ENCODE data around the gene NANP.
"Not testable (repeated sequence)": the region's sequence is repeated elsewhere in the genome, so short reads cannot be mapped to it uniquely, and the experiment has no call there.

The NANP gene

DNA sequence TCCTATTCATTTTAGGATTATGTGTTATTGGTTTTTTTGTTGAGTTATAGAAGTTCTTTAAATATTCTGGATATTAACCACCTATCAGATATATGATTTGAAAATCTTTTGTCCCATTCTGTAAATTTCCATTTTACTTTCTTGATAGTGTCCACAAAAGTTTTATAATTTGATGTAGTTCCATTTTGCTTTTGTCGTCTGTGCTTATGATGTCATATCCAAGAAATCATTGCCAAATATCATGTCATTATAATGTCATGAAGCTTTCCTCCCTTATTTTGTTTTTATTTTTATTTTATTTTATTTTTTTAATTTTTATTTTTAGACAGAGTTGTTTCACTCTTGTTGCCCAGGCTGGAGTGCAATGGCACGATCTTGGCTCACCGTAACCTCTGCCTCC lies 21.0 kb upstream of the NANP start:
- no peak for DNase-seq (ENCODE audit: low spot score)
- TF ChIP-seq, protein P1, sequence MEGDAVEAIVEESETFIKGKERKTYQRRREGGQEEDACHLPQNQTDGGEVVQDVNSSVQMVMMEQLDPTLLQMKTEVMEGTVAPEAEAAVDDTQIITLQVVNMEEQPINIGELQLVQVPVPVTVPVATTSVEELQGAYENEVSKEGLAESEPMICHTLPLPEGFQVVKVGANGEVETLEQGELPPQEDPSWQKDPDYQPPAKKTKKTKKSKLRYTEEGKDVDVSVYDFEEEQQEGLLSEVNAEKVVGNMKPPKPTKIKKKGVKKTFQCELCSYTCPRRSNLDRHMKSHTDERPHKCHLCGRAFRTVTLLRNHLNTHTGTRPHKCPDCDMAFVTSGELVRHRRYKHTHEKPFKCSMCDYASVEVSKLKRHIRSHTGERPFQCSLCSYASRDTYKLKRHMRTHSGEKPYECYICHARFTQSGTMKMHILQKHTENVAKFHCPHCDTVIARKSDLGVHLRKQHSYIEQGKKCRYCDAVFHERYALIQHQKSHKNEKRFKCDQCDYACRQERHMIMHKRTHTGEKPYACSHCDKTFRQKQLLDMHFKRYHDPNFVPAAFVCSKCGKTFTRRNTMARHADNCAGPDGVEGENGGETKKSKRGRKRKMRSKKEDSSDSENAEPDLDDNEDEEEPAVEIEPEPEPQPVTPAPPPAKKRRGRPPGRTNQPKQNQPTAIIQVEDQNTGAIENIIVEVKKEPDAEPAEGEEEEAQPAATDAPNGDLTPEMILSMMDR (IDR thresholded peaks at IDR 0.05; ENCODE audit: borderline replicate concordance, control extremely low read depth, extremely low read depth, insufficient read depth, missing control alignments) = no peak
- in situ Hi-C loops (cut with MboI; ENCODE audit: low sequenced_read_pairs, unreplicated experiment) = no loop called here

DNA sequence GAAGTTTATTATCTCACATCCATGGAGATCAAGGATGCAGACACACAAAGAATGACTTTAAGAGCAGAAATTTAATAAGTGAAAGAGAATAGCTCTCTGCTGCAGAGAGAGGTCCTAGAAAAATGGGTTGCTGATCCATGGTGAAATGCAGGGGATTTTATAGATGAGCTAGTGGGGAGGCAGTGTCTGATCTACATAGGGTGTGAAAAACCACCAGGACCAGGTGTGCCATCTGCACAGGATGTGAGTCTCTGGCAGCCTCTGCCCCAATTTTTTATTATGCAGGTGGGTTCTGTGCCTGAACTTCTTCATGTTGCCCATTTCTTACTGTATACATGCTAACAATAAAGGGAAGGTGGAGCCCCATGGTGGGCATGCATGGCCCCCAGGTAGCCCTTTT lies 19.9 kb upstream of the NANP start:
- TF ChIP-seq, protein P1 (IDR thresholded peaks at IDR 0.05; ENCODE audit: borderline replicate concordance, control extremely low read depth, extremely low read depth, insufficient read depth, missing control alignments) = no peak
- in situ Hi-C loops (cut with MboI; ENCODE audit: low sequenced_read_pairs, unreplicated experiment) = no loop called here
- DNase-seq (ENCODE audit: low spot score) = no peak

DNA sequence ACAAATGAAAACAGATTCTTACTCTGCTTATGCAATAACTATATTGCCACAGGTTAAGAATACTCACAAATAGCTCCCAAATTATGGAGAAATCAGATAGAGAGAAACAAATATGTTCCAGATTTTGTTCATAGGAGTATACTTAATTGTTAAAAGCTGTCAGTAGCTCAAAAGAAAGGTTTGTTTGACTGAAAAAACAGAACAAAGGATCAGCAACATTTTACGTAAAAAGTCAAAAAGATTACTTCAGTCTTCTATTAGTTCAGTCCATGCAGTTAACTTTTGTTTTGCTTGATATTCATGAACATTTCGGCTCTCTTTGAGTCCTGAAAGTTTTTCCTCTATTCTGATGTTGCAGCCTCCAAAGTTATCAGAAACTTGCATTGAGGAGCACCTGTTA lies 13.4 kb upstream of the NANP start:
- TF ChIP-seq, protein P1 (IDR thresholded peaks at IDR 0.05; ENCODE audit: borderline replicate concordance, control extremely low read depth, extremely low read depth, insufficient read depth, missing control alignments) = no peak
- in situ Hi-C loops (cut with MboI; ENCODE audit: low sequenced_read_pairs, unreplicated experiment) = no loop called here
- DNase-seq (ENCODE audit: low spot score) = no peak

DNA sequence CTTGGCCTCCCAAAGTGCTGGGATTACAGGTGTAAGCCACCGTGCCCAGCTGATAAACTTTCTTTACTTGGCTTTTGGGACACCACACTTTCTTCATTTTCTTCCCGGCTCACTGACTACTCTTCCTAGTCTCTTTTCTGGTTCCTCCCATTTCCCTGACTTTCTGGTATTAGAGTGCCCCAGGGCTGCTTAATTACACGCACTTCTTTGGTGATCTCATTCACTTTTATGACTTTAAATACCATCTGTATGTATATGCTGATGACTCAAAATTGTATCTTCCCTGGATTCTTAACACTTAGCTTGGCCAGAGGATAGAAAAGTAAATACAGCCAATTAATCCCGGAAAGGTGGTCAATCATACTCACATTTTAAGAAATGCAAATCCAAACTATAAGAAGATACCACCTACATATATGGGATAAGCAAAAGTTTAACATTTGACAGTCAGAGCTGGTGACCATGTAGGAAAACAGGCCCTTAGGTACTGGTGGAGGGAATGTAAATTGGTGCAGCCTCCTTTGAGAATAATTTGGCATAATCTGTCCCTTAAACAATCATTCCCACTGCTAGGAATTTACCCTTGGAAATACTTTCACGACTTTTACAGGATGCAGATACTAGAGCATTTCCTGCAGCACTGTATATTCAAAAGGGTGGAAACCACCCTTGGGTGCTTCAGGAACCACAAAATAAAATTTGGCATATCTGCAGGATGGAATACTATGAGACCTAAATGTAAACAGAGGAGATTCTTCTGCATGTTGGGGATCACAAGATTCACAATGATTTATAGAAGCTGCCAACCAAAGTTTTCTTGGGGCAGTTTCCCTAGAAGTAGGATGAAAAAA lies 9.4 kb upstream of the NANP start:
- TF ChIP-seq, protein P1 (IDR thresholded peaks at IDR 0.05; ENCODE audit: borderline replicate concordance, control extremely low read depth, extremely low read depth, insufficient read depth, missing control alignments) = no peak
- no peak for DNase-seq (ENCODE audit: low spot score)
- in situ Hi-C loops (cut with MboI; ENCODE audit: low sequenced_read_pairs, unreplicated experiment) = no loop called here

DNA sequence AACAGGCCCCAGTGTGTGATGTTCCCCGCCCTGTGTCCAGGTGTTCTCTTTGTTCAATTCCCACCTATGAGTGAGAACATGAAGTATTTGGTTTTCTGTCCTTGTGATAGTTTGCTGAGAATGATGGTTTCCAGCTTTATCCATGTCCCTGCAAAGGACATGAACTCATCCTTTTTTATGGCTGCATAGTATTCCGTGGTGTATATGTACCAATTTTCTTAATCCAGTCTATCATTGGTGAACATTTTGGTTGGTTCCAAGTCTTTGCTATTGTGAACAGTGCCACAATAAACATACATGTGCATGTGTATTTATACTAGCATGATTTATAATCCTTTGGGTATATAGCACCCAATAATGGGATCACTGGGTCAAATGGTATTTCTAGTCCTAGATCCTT lies 6.8 kb upstream of the NANP start:
- DNase-seq (ENCODE audit: low spot score); in situ Hi-C loops (cut with MboI; ENCODE audit: low sequenced_read_pairs, unreplicated experiment): not testable (repeated sequence)

DNA sequence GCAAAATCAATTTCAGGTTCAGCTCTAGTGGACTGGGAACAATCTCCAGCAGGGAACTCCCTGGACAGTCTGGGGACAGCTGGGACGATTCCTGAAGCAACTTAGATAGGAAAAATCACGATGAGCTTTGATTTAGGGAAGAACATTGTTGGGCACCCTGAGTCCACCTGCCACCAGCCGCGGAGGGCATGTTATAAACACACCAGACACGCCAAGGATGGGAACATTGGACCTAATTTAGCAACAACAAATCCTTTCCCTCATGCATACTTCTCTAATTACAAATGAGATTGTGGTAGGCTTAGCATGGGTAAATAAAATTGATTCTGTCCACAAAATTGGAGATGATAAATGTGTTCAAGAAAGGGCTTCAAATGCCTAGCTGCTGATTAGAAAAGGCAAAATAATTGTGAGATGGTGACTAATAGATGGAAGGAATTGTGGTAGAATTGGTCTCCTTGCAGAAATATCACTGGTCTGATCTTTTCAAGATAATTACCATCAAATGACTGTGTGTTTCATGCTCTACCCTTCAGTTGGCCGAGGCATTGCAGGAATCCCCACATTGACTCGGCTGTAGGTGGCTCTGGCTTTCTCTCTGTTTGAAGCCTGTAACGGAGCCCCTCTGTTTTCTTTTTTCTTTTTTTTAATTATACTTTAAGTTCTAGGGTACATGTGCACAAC lies 6.1 kb upstream of the NANP start:
- TF ChIP-seq, protein P1 (IDR thresholded peaks at IDR 0.05; ENCODE audit: borderline replicate concordance, control extremely low read depth, extremely low read depth, insufficient read depth, missing control alignments) = no peak
- in situ Hi-C loops (cut with MboI; ENCODE audit: low sequenced_read_pairs, unreplicated experiment) = no loop called here
- DNase-seq (ENCODE audit: low spot score) = no peak

DNA sequence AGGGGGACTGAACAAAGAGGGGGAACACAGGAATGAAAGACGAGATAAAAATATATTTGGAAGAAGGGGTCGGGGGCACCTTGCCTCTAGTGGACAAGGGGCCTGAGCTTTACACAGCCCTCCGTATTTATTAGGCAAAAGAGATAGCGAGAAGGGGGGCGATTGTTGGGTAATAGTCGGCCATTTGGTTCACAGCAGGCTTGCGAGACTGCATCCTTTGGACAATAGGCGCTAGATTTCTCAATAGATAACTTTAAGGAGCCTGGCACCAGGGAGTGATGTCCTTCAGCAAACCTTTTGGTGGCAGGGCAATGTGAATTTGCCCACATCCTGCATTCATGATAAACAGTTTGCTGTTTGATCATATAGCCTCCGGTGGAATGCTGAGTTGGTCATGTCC lies 3.0 kb upstream of the NANP start:
- TF ChIP-seq, protein P1 (IDR thresholded peaks at IDR 0.05; ENCODE audit: borderline replicate concordance, control extremely low read depth, extremely low read depth, insufficient read depth, missing control alignments) = no peak
- in situ Hi-C loops (cut with MboI; ENCODE audit: low sequenced_read_pairs, unreplicated experiment) = no loop called here
- no peak for DNase-seq (ENCODE audit: low spot score)
